HCT116 (cell line): Measurements from ENCODE around the gene MRPL44. TPM values are rescaled to one million over a fixed set of nuclear protein-coding genes. Genes with fewer than 3 reads are reported as not detected.

ENCODE experiments used
- ATAC-seq: fragments of 200-7000 bp; cut with Tn5 transposase; 2 replicates; pipeline ENCODE4 v1.9.1; 2020; ENCODE audit warnings: mild to moderate bottlenecking, moderate library complexity
- BruUV-seq: library from RNA; stranded (reverse); fragments of 400-500 nt; replicated peaks from 2 replicates; lab custom pipeline; 2021; lab: Mats Ljungman, UMichigan
- CTCF ChIA-PET: fragments of 300-600 bp; sonication (Branson Sonifier 250); formaldehyde crosslinking; loops from one replicate; lab custom pipeline; 2021; ENCODE audit warnings: antibody characterized with exemption; lab: Charles Lee
- POLR2A ChIA-PET: fragments of 300-600, 350-600 bp; sonication (Branson Sonifier 250); formaldehyde crosslinking; loops from one replicate; lab custom pipeline; 2021; ENCODE audit warnings: antibody characterized with exemption; lab: Charles Lee
- RAD21 ChIA-PET, 2 experiments: fragments of 300-600 bp; sonication (Branson Sonifier 250); formaldehyde crosslinking; loops; one replicate each; lab custom pipeline; 2023; ENCODE audit warnings: low total read pairs in 2 of 2; ENCODE audit not compliant: uncharacterized antibody in 2 of 2, unreplicated experiment in 2 of 2, low non-redundant PET in 1 of 2; lab: Charles Lee
- DNase-seq: peaks from one replicate; pipeline ENCODE4 v3.0.0-alpha.2; 2010; ENCODE audit warnings: low read depth, low spot score
- H2AFZ ChIP-seq: fragments of 200-600 bp; shearing (Covaris generic), sonication (generic); 2 replicates; pipeline ENCODE4 v1.6.1; 2017; ENCODE audit warnings: low read depth, mixed run types, mixed read lengths, antibody characterized with exemption, low read length; ENCODE audit not compliant: poor library complexity, severe bottlenecking
- H3K27ac ChIP-seq: 2 replicates; pipeline ENCODE4 v1.5.1; 2012; ENCODE audit warnings: low read depth, low read length
- H3K27me3 ChIP-seq: fragments of 200-600 bp; sonication (generic); 2 replicates; pipeline ENCODE4 v1.6.1; 2016; ENCODE audit warnings: mixed run types, low read length, mixed read lengths; ENCODE audit not compliant: insufficient read depth
- H3K36me3 ChIP-seq, 2 experiments: fragments of 200-500 bp in 1 of 2; fragments of 200-600 bp in 1 of 2; sonication (Bioruptor generic) in 1 of 2; sonication (generic) in 1 of 2; 2 replicates each; pipeline versions ENCODE4 v1.5.1 to v1.6.1; 2014 to 2016; ENCODE audit warnings: low read length in 2 of 2, inconsistent platforms in 1 of 2, mixed read lengths in 1 of 2, mixed run types in 1 of 2; ENCODE audit not compliant: insufficient read depth in 2 of 2, control insufficient read depth in 1 of 2
- H3K4me1 ChIP-seq, 2 experiments: fragments of 200-600 bp in 1 of 2; sonication (generic) in 1 of 2; 2 replicates each; pipeline versions ENCODE4 v1.5.1 to v1.6.1; 2012 to 2017; ENCODE audit warnings: low read length in 2 of 2, inconsistent platforms in 1 of 2, mild to moderate bottlenecking in 1 of 2, mixed read lengths in 1 of 2, mixed run types in 1 of 2, moderate library complexity in 1 of 2; ENCODE audit not compliant: insufficient read depth in 2 of 2, control insufficient read depth in 1 of 2
- H3K4me2 ChIP-seq: fragments of 200-600 bp; sonication (generic); 2 replicates; pipeline ENCODE4 v1.6.1; 2017; ENCODE audit warnings: mixed run types, low read length, mixed read lengths
- H3K4me3 ChIP-seq, 2 experiments: fragments of 200-600 bp in 1 of 2; sonication (generic) in 1 of 2; replicated peaks in 1 of 2; 2 replicates each; pipeline ENCODE4 v1.5.1; 2011 to 2016; ENCODE audit warnings: low read length in 2 of 2, control low read depth in 1 of 2, low read depth in 1 of 2, mild to moderate bottlenecking in 1 of 2, mixed read lengths in 1 of 2, mixed run types in 1 of 2
- H3K79me2 ChIP-seq: fragments of 200-600 bp; sonication (generic); 2 replicates; pipeline ENCODE4 v1.6.1; 2017; ENCODE audit warnings: mild to moderate bottlenecking, mixed run types, low read length, moderate library complexity, mixed read lengths; ENCODE audit not compliant: insufficient read depth
- H3K9ac ChIP-seq: fragments of 200-600 bp; sonication (generic); 2 replicates; pipeline ENCODE4 v1.6.1; 2016; ENCODE audit warnings: low read length, mixed read lengths
- H3K9me2 ChIP-seq: fragments of 200-600 bp; sonication (generic), shearing (Covaris generic); 2 replicates; pipeline ENCODE4 v1.6.1; 2017; ENCODE audit warnings: mixed run types, mild to moderate bottlenecking, moderate library complexity; ENCODE audit not compliant: insufficient read depth
- H3K9me3 ChIP-seq, 2 experiments: fragments of 200-500 bp in 1 of 2; fragments of 200-600 bp in 1 of 2; sonication (Bioruptor generic) in 1 of 2; sonication (generic) in 1 of 2; 2 replicates each; pipeline ENCODE4 v1.6.1; 2014 to 2017; ENCODE audit warnings: low read length in 2 of 2, mixed read lengths in 2 of 2, inconsistent platforms in 1 of 2, low read depth in 1 of 2, mild to moderate bottlenecking in 1 of 2, mixed run types in 1 of 2, moderate library complexity in 1 of 2; ENCODE audit not compliant: control insufficient read depth in 1 of 2, insufficient read depth in 1 of 2
- H4K20me1 ChIP-seq: fragments of 200-600 bp; sonication (generic), shearing (Covaris generic); 2 replicates; pipeline ENCODE4 v1.6.1; 2017; ENCODE audit warnings: mixed run types, mild to moderate bottlenecking, moderate library complexity; ENCODE audit not compliant: insufficient read depth
- ATF3 ChIP-seq: IDR thresholded peaks from 2 replicates; pipeline ENCODE4 v1.6.1; 2012
- CBX3 ChIP-seq: IDR thresholded peaks from 2 replicates; pipeline ENCODE4 v1.6.1; 2012; ENCODE audit warnings: low read depth
- ELF1 ChIP-seq: IDR thresholded peaks from 2 replicates; pipeline ENCODE4 v1.6.1; 2012; ENCODE audit warnings: low read depth, borderline replicate concordance
- EZH2phosphoT487 ChIP-seq: fragments of 200-600 bp; IDR thresholded peaks from 2 replicates; pipeline ENCODE4 v1.6.1; 2018; ENCODE audit warnings: antibody characterized with exemption, borderline replicate concordance
- JUND ChIP-seq: IDR thresholded peaks from 2 replicates; pipeline ENCODE4 v1.6.1; 2012
- POLR2AphosphoS5 ChIP-seq: IDR thresholded peaks from 2 replicates; pipeline ENCODE4 v1.6.1; 2011; ENCODE audit warnings: mild to moderate bottlenecking, low read depth, low read length, moderate library complexity
- RAD21 ChIP-seq: IDR thresholded peaks from 2 replicates; pipeline ENCODE4 v1.6.1; 2012; ENCODE audit warnings: low read depth, mild to moderate bottlenecking
- SIN3A ChIP-seq: IDR thresholded peaks from 2 replicates; pipeline ENCODE4 v1.6.1; 2012; ENCODE audit warnings: low read depth
- SRF ChIP-seq: IDR thresholded peaks from 2 replicates; pipeline ENCODE4 v1.6.1; 2012; ENCODE audit warnings: low read depth
- TCF7L2 ChIP-seq: IDR thresholded peaks from 2 replicates; pipeline ENCODE4 v1.7.0; 2011; ENCODE audit warnings: borderline replicate concordance, inconsistent platforms; ENCODE audit not compliant: insufficient read depth, insufficient read length; ENCODE audit errors: extremely low read depth
- YY1 ChIP-seq: IDR thresholded peaks from 2 replicates; pipeline ENCODE4 v1.6.1; 2011; ENCODE audit warnings: low read length, low read depth, moderate library complexity, mild to moderate bottlenecking; ENCODE audit not compliant: insufficient replicate concordance; ENCODE audit errors: extremely low read depth
- ZBTB33 ChIP-seq: IDR thresholded peaks from 2 replicates; pipeline ENCODE4 v1.6.1; 2011; ENCODE audit warnings: mild to moderate bottlenecking, low read length, moderate library complexity; ENCODE audit not compliant: insufficient replicate concordance; ENCODE audit errors: extremely low read depth
- ZFX ChIP-seq: fragments of 450-650 bp; IDR thresholded peaks from 2 replicates; pipeline ENCODE4 v1.6.1; 2017
- intact Hi-C: fragments of 100-400 bp; cut with micrococcal nuclease; formaldehyde crosslinking; loops from 2 replicates; pipeline ENCODE4 v1.10.0; 2022
- total RNA-seq: library from RNA; stranded (reverse); gene quantifications from one replicate; pipeline ENCODE4 v1.2.1, GENCODE V29; 2021; ENCODE audit not compliant: unreplicated experiment
- TF ChIP-seq, protein P1 (sequence below): IDR thresholded peaks from 2 replicates; pipeline ENCODE4 v1.6.1; 2012

MRPL44 gene
- total RNA-seq, 1 experiment from 2014 or later, result 45.8 TPM

DNA sequence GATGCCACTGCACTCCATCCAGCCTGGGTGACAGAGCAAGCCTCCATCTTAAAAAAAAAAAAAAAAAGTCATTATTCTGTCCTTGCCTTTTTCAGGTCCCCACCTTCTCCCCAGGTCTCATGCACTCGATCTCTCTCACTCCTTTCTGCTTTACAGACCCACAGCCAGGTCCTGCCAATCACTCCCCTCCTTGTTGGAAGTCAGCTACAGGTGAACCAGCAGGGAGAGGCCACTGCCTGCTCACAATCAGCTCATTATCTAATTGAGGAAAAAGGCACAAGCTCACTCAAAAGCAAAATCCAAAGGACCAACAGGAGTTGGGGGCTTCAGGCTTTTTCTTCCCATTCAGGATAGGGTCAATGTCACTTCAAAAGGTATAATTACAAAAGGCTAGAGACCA, 14.1 kb upstream of the MRPL44 start:
- H3K9me3 ChIP-seq, result no peaks in the 10 kb centered on the region
- H3K36me3 ChIP-seq, result no peaks in the 10 kb centered on the region
- no peak for DNase-seq
- H3K9ac ChIP-seq, result no peak overlapping the region
- ATAC-seq, result no peak
- H3K9me2 ChIP-seq, result no peaks in the 10 kb centered on the region
- no peaks in the 10 kb centered on the region for H4K20me1 ChIP-seq
- H3K27me3 ChIP-seq, result no peaks in the 10 kb centered on the region
- ChIA-PET POLR2A (interaction anchor here (0.7 kb wide), 1 partner anchor 214 kb away, joined by 4 read pairs; no protein-coding TSS in a partner anchor), CTCF (no interaction called here), RAD21 (interaction anchor here in 1 of 2 experiments (1.2 kb wide), 1 partner anchor 82 kb away, joined by 3 read pairs; no protein-coding TSS in a partner anchor)
- H3K4me2 ChIP-seq, result peak overlapping the region; percentile 88
- no peak overlapping the region for H2AFZ ChIP-seq
- TSS peak; percentile 63 for BruUV-seq
- H3K79me2 ChIP-seq, result peaks cover 56% of the 10 kb centered on the region
- no peak overlapping the region; a peak in 2 of 4 replicates for H3K4me3 ChIP-seq
- TF ChIP-seq RAD21, result no peak
- TF ChIP-seq POLR2AphosphoS5, result no peak
- no peak for TF ChIP-seq SIN3A
- TF ChIP-seq ATF3, result no peak
- TF ChIP-seq, protein P1, sequence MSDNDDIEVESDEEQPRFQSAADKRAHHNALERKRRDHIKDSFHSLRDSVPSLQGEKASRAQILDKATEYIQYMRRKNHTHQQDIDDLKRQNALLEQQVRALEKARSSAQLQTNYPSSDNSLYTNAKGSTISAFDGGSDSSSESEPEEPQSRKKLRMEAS, result no peak
- TF ChIP-seq ZBTB33, result no peak
- no peak for TF ChIP-seq ELF1
- no peak for TF ChIP-seq EZH2phosphoT487
- TF ChIP-seq SRF, result no peak
- no peak for TF ChIP-seq CBX3
- TF ChIP-seq ZFX, result no peak
- no peak for TF ChIP-seq YY1
- no peak for TF ChIP-seq TCF7L2
- TF ChIP-seq JUND, result no peak
- no peak overlapping the region for H3K27ac ChIP-seq
- intact Hi-C loops, result loop anchor here (10.0 kb wide), 2 partner anchors 108 to 248 kb away; partner anchors contain the start of gene AP1S3
- peaks cover 18 to 38% of the 10 kb centered on the region in 2 experiments for H3K4me1 ChIP-seq
